ENCODE measurements around the gene ERCC8. TPM values are rescaled to one million over a fixed set of nuclear protein-coding genes. Genes with fewer than 3 reads are reported as not detected.

Gene ERCC8
- total and polyA plus RNA-seq, 2 experiments from 2014 or later: 21.6 to 53.9 TPM

DNA sequence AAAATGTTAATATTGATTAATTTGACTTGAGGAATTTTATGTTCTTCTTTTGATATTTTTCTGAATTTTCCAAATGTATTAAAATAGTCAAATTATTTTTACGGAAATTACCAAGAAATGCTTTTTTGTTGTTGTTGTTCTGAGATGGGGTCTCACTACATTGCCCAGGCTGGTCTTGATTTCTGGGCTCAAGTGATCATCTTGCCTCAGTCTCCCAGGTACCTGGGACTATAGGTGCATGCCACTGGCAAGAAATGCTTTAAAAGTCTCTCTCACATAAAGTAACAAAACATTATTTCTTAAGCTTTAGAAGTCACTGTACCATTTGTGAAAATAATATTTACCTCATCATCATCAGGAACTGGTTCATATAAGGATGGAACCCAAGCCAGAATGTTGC lies 57.8 kb downstream of the ERCC8 start:
- Mint-ChIP-seq H3K36me3 (ENCODE audit: low read depth) (peaks cover 36% of the 10 kb centered on the region), H3K4me1 (peaks cover 14% of the 10 kb centered on the region), H3K9me3 (peaks cover 14% of the 10 kb centered on the region), H3K27ac (no peak overlapping the region), H3K27me3 (ENCODE audit: insufficient read depth, low read depth, poor library complexity) (no peaks in the 10 kb centered on the region), H3K4me3 (no peak overlapping the region)
- TF ChIP-seq EZH2phosphoT487 (IDR thresholded peaks at IDR 0.05; ENCODE audit: unreplicated experiment) (no peak), NANOG (IDR thresholded peaks at IDR 0.05; ENCODE audit: borderline replicate concordance) (no peak), ZNF331 (CRISPR knock-in tag; IDR thresholded peaks at IDR 0.05; ENCODE audit: low read depth) (no peak)
- TF ChIP-seq, protein P1, sequence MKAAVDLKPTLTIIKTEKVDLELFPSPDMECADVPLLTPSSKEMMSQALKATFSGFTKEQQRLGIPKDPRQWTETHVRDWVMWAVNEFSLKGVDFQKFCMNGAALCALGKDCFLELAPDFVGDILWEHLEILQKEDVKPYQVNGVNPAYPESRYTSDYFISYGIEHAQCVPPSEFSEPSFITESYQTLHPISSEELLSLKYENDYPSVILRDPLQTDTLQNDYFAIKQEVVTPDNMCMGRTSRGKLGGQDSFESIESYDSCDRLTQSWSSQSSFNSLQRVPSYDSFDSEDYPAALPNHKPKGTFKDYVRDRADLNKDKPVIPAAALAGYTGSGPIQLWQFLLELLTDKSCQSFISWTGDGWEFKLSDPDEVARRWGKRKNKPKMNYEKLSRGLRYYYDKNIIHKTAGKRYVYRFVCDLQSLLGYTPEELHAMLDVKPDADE (IDR thresholded peaks at IDR 0.05): no peak
- TF ChIP-seq, protein P2, sequence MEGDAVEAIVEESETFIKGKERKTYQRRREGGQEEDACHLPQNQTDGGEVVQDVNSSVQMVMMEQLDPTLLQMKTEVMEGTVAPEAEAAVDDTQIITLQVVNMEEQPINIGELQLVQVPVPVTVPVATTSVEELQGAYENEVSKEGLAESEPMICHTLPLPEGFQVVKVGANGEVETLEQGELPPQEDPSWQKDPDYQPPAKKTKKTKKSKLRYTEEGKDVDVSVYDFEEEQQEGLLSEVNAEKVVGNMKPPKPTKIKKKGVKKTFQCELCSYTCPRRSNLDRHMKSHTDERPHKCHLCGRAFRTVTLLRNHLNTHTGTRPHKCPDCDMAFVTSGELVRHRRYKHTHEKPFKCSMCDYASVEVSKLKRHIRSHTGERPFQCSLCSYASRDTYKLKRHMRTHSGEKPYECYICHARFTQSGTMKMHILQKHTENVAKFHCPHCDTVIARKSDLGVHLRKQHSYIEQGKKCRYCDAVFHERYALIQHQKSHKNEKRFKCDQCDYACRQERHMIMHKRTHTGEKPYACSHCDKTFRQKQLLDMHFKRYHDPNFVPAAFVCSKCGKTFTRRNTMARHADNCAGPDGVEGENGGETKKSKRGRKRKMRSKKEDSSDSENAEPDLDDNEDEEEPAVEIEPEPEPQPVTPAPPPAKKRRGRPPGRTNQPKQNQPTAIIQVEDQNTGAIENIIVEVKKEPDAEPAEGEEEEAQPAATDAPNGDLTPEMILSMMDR (conservative IDR thresholded peaks at IDR 0.05; ENCODE audit: low read depth in 2 of 2): no peak
- TF ChIP-seq, protein P3, sequence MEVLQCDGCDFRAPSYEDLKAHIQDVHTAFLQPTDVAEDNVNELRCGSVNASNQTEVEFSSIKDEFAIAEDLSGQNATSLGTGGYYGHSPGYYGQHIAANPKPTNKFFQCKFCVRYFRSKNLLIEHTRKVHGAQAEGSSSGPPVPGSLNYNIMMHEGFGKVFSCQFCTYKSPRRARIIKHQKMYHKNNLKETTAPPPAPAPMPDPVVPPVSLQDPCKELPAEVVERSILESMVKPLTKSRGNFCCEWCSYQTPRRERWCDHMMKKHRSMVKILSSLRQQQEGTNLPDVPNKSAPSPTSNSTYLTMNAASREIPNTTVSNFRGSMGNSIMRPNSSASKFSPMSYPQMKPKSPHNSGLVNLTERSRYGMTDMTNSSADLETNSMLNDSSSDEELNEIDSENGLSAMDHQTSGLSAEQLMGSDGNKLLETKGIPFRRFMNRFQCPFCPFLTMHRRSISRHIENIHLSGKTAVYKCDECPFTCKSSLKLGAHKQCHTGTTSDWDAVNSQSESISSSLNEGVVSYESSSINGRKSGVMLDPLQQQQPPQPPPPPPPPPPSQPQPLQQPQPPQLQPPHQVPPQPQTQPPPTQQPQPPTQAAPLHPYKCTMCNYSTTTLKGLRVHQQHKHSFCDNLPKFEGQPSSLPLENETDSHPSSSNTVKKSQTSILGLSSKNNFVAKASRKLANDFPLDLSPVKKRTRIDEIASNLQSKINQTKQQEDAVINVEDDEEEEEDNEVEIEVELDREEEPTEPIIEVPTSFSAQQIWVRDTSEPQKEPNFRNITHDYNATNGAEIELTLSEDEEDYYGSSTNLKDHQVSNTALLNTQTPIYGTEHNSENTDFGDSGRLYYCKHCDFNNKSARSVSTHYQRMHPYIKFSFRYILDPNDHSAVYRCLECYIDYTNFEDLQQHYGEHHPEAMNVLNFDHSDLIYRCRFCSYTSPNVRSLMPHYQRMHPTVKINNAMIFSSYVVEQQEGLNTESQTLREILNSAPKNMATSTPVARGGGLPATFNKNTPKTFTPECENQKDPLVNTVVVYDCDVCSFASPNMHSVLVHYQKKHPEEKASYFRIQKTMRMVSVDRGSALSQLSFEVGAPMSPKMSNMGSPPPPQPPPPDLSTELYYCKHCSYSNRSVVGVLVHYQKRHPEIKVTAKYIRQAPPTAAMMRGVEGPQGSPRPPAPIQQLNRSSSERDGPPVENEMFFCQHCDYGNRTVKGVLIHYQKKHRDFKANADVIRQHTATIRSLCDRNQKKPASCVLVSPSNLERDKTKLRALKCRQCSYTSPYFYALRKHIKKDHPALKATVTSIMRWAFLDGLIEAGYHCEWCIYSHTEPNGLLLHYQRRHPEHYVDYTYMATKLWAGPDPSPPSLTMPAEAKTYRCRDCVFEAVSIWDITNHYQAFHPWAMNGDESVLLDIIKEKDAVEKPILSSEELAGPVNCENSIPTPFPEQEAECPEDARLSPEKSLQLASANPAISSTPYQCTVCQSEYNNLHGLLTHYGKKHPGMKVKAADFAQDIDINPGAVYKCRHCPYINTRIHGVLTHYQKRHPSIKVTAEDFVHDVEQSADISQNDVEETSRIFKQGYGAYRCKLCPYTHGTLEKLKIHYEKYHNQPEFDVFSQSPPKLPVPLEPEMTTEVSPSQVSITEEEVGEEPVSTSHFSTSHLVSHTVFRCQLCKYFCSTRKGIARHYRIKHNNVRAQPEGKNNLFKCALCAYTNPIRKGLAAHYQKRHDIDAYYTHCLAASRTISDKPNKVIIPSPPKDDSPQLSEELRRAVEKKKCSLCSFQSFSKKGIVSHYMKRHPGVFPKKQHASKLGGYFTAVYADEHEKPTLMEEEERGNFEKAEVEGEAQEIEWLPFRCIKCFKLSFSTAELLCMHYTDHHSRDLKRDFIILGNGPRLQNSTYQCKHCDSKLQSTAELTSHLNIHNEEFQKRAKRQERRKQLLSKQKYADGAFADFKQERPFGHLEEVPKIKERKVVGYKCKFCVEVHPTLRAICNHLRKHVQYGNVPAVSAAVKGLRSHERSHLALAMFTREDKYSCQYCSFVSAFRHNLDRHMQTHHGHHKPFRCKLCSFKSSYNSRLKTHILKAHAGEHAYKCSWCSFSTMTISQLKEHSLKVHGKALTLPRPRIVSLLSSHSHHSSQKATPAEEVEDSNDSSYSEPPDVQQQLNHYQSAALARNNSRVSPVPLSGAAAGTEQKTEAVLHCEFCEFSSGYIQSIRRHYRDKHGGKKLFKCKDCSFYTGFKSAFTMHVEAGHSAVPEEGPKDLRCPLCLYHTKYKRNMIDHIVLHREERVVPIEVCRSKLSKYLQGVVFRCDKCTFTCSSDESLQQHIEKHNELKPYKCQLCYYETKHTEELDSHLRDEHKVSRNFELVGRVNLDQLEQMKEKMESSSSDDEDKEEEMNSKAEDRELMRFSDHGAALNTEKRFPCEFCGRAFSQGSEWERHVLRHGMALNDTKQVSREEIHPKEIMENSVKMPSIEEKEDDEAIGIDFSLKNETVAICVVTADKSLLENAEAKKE (CRISPR knock-in tag; IDR thresholded peaks at IDR 0.05): no peak
- no peaks in the 10 kb centered on the region for H4K20me1 ChIP-seq (replicated peaks; ENCODE audit: insufficient read depth)
- peaks cover 10% of the 10 kb centered on the region for H3K36me3 ChIP-seq (ENCODE audit: insufficient read depth)
- 0 out of 2 replicates have a peak, but pooled peaks cover 3% of the 10 kb centered on the region for H3K9me2 ChIP-seq (ENCODE audit: insufficient read depth)
- H3K4me2 ChIP-seq: no peak overlapping the region
- no peak overlapping the region for H3K4me3 ChIP-seq
- DNase-seq (ENCODE audit: low spot score) (no peak), ATAC-seq (no peak)
- H3K27ac ChIP-seq (ENCODE audit: low read depth): no peak overlapping the region
- H3F3A ChIP-seq (replicated peaks; ENCODE audit: low read depth): no peaks in the 10 kb centered on the region
- H3K4me1 ChIP-seq (ENCODE audit: insufficient read depth): peaks cover 3% of the 10 kb centered on the region; the same call in 1 of the 2 replicates
- H3K79me2 ChIP-seq (replicated peaks; ENCODE audit: insufficient read depth): no peaks in the 10 kb centered on the region
- no peaks in the 10 kb centered on the region for H3K27me3 ChIP-seq (ENCODE audit: insufficient read depth)
- H2AFZ ChIP-seq: no peak overlapping the region

Measured in GM23338 (cell line).